Duodenal mucosa (tissue), 2 donors: ENCODE results near the gene QSOX2.

Experiments
- H3K27ac ChIP-seq: one replicate; pipeline ENCODE4 v1.7.0; 2013; ENCODE audit warnings: low read depth, low read length
- H3K27me3 ChIP-seq, 2 donors: one replicate each; pipeline ENCODE4 v1.7.0; 2013; ENCODE audit warnings: low read length in 2 of 2, control low read depth in 1 of 2; ENCODE audit not compliant: insufficient read depth in 2 of 2, control insufficient read depth in 1 of 2
- H3K36me3 ChIP-seq, 2 donors: one replicate each; pipeline ENCODE4 v1.7.0; 2013; ENCODE audit warnings: low read length in 2 of 2, control low read depth in 1 of 2; ENCODE audit not compliant: insufficient read depth in 2 of 2, control insufficient read depth in 1 of 2
- H3K4me1 ChIP-seq, 2 donors: one replicate each; pipeline ENCODE4 v1.7.0; 2013; ENCODE audit warnings: low read length in 2 of 2, control low read depth in 1 of 2; ENCODE audit not compliant: insufficient read depth in 2 of 2, control insufficient read depth in 1 of 2
- H3K4me3 ChIP-seq, 2 donors: one replicate each; pipeline ENCODE4 v1.7.0; 2013; ENCODE audit warnings: low read length in 2 of 2, low read depth in 1 of 2
- H3K9ac ChIP-seq, 2 donors: one replicate each; pipeline ENCODE4 v1.7.0; 2013; ENCODE audit warnings: low read length in 2 of 2, low read depth in 1 of 2
- H3K9me3 ChIP-seq, 2 donors: one replicate each; pipeline ENCODE4 v1.7.0; 2013; ENCODE audit warnings: low read length in 2 of 2, control low read depth in 1 of 2; ENCODE audit not compliant: control insufficient read depth in 1 of 2

Gene QSOX2

DNA sequence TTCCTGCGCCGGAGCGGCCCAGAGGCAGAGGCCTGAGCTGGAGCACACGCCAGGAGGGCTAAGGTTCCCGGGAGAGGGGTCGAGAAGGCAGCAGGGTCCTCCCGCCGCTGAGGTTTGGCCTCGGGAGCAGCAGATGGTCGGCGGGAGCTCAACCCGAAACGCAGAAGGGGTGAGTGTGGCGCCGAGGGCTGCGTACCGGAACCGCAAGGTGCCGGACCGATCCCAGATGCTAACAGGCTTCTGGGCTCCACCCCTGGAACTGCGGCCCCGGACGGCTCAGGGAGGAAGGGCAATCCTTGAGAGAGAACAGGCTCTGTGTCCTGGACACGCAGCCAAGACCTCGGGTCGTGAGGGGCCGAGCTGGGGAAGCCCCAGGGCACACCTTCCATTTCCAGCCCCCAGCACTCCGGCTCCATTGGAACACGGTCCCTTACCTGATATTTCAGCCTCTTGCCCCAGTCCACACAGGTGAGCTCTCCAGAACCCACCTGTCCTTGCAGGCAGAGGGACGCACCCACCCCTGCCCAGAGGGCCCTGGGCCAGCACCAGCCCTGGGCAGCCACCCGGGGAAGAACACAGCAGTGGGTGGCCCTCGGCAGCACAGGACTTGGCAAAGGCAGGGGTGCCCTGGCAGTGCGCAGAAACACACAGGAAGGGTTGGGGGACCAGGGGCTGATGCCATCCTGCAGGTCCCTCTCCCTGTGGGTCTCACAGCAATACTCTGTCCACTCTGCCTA, 42.0 kb downstream of the QSOX2 start:
- Histone ChIP-seq H3K27me3 (peaks cover 46 to 50% of the 10 kb centered on the region in 2 donors), H3K4me3 (no peak overlapping the region), H3K9me3 (no peaks in the 10 kb centered on the region), H3K36me3 (peaks cover 0 to 5% of the 10 kb centered on the region in 2 donors), H3K4me1 (no peaks in the 10 kb centered on the region), H3K9ac (no peak overlapping the region), H3K27ac (no peak overlapping the region)

DNA sequence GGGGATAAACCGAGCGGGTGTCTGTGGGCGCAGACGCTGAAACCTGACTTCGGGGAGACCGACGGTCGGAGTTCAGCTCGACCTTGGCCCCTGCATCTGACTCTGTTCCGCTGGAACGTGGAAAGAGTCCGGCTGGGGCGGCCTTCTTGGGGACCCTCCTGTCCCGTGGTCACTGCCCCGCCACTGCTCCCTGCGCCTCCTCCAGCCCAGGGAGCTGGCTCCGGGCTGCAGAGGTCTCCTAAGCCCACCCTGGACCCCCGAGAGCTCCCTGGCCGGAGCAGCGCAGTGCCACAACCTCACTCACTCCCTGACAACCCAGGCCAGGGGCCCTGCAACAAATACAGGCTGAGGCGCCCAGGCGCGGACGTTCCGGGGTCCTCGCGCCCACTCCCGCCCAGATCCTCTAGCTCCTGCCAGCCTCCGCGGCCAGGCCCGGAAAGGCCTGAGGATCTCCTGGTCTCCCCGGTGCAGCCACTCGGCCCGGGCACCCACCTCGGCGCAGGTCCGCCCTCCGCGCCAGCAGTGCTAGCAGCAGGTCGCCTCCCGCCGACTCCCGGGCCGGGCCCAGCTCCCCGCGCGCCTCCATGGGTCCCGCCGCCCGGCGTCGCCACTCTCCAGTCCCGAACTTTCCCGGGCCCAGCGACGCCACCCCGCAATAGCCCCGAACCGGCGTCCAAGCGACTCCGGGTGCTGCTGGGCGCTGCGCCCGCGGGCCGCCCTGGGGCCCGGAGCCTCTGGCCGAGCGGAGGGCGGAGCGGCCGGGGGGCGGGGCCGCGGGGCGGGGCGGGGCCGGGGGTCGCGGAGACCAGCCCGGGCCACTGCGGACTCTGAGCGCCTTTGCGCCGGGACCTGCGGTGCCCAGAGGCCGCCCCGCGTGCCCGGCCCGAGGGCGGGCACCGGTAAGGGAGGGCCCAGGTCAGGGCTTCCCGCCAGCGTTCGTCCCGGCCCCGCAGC, 42.9 kb downstream of the QSOX2 start:
- Histone ChIP-seq H3K9ac (no peak overlapping the region), H3K36me3 (peaks cover 0 to 4% of the 10 kb centered on the region in 2 donors), H3K27ac (no peak overlapping the region), H3K27me3 (peaks cover 53 to 57% of the 10 kb centered on the region in 2 donors), H3K4me1 (no peaks in the 10 kb centered on the region), H3K9me3 (no peaks in the 10 kb centered on the region), H3K4me3 (no peak overlapping the region)

DNA sequence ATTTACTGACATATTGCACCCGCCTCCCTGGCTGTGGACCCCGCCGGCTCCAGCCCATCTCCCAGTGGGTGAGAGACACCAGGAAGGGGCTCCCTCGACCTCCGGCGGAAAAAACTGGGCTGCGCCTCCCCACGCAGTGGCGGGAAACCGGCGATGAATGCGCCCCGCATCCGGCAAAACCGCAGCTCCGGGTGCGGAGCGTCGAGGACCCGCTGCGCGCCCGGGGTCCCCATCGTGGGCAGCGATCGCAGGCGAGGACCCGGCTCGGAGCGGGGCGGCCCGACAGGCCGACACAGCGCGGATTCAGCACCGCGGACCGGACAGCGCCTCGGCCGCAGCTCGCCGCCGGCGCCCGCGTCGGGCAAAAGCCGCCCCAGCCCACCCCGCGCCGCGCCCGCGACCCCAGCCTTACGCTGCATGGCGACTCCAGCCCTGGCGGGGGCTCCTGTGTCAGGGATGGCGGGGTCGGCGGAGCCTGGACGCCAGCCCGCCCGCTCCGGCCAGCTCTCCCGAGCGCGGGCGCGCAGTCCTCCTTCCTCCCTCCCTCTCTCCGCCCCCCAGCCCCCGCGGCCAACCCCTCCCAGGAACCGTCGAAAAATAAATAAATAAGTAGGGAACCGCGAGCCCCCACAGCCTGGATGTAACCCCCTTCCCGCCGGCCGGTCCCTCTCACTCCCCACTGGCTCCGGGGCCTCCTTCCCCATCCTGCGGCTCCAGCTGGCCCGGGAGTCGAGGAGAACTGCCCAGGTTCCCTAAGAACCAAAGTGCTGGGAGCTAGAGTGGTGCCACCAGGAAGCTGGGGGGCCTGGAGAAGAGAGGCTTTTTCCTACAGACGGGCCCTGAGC, 43.8 kb downstream of the QSOX2 start:
- H3K9ac ChIP-seq, result no peak overlapping the region
- H3K27me3 ChIP-seq, result peaks cover 57 to 64% of the 10 kb centered on the region in 2 donors
- no peak overlapping the region for H3K27ac ChIP-seq
- H3K4me3 ChIP-seq, result no peak overlapping the region
- H3K9me3 ChIP-seq, result no peaks in the 10 kb centered on the region
- H3K4me1 ChIP-seq, result no peaks in the 10 kb centered on the region
- peaks cover 0 to 4% of the 10 kb centered on the region in 2 donors for H3K36me3 ChIP-seq

DNA sequence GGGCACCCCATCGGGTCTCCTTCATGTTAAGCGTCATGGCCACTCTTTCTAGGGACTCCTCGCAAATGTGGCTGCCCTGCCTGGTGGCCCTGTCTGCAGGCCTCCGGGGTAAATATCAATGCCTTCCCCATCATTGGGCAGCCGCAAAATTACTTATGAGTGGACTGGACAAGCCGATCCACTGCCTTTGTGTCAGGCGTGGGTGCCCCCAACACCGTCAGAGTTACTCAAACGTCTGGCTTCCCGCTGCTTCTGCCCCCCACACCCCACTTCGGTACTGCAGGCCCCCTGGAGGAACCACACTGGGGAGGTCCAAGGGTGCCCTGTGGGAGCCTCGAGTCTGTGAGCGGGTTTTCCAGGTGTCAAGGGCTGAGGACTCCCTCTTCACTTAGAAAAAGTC, 44.4 kb downstream of the QSOX2 start:
- Histone ChIP-seq H3K9me3 (no peaks in the 10 kb centered on the region), H3K36me3 (peaks cover 0 to 4% of the 10 kb centered on the region in 2 donors), H3K4me1 (no peaks in the 10 kb centered on the region), H3K4me3 (no peak overlapping the region), H3K27me3 (peaks cover 64 to 71% of the 10 kb centered on the region in 2 donors), H3K27ac (no peak overlapping the region), H3K9ac (no peak overlapping the region)

DNA sequence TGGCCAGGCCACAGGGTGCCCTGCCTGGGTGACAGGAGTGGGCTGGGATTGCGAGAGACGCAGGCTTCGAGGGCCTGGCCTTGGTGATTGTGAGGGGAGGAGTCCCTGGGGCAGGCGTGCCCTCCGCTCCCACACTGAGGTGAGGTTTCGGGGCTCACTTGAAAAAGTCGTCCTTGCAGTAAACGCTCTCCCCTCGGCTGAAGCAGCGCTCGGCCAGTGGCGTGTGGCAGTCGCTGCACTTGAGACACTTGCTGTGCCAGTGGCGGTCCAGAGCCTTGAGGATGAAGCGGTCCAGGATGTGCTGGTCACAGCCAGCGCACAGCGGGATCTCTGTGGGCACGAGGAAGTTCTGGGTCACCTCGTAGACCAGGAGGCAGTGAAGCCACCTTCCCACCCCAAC, 45.2 kb downstream of the QSOX2 start:
- Histone ChIP-seq H3K27ac (no peak overlapping the region), H3K9ac (no peak overlapping the region), H3K4me3 (no peak overlapping the region), H3K9me3 (no peaks in the 10 kb centered on the region), H3K27me3 (peaks cover 70 to 76% of the 10 kb centered on the region in 2 donors), H3K4me1 (no peaks in the 10 kb centered on the region), H3K36me3 (no peaks in the 10 kb centered on the region)

DNA sequence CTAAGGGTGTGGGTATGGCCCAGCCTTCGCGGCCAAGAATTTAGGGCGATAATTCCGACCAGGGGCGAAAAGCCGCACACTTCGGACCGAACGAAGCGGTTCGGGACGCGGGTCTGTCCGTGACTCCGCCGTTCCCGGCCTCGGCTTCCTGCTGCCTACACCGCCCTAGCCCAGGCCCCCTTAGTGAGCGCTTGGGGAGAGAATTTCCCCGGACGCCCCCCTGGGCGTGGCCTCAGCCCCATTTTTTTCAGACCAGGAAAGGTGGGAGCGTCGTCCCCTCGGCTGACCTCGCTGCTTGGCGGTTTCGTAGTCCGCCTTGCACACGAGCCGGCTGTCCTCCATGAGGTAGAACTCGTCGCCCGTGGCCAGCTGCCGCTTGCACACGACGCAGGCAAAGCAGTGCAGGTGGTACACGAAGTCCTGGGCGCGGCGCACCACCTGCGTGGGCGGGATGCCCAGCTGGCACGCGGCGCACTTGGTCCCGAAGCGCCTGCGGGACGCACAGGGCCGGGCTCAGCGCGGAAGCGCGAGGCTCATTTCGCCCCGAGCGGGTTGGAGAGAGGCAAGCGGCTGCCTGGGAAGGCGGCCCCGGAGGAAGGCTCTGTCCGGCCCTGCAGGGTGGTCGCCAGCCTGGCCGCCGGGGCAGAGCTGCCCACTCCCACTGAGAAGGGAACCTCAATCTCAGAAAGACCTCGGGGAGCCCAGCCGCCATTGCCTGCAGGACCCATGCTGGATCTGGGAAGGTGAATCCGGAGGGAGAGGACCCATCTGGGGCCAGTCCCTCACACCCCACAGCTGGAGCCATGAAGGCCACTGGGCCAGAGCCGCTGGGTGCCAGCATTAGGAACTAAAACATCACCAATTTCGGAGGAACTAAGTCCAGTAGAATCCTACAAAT, 46.0 kb downstream of the QSOX2 start:
- H3K9ac ChIP-seq, result no peak overlapping the region
- H3K27ac ChIP-seq, result no peak overlapping the region
- H3K4me1 ChIP-seq, result no peaks in the 10 kb centered on the region
- no peak overlapping the region for H3K4me3 ChIP-seq
- H3K9me3 ChIP-seq, result no peaks in the 10 kb centered on the region
- no peaks in the 10 kb centered on the region for H3K36me3 ChIP-seq
- H3K27me3 ChIP-seq, result peaks cover 76 to 77% of the 10 kb centered on the region in 2 donors

DNA sequence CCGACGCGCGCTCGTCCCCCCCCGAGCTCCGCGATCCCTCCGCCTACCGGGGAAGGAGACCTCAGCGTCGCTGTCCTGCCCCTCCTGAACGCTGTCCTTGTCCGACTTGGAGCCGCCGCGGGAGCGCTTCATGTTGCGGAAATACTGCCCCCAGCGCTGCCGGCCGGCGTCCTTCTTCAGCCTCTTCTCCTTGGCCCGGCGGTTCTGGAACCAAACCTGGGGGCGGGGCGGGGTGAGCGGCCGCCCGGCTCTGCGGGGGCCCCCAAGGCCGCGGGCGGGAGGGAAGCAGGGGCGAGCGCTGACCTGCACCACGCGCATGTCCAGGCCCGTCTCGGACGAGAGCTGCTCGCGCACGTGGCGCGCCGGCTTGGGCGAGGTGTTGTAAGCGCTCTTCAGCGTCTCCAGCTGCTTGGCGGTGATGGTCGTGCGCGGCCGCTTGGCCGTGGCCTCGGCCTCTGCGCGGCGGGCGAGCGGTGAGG, 47.0 kb downstream of the QSOX2 start:
- H3K4me1 ChIP-seq, result no peaks in the 10 kb centered on the region
- H3K36me3 ChIP-seq, result no peaks in the 10 kb centered on the region
- peaks cover 66 to 70% of the 10 kb centered on the region in 2 donors for H3K27me3 ChIP-seq
- H3K27ac ChIP-seq, result no peak overlapping the region
- no peak overlapping the region for H3K4me3 ChIP-seq
- no peaks in the 10 kb centered on the region for H3K9me3 ChIP-seq
- H3K9ac ChIP-seq, result no peak overlapping the region

DNA sequence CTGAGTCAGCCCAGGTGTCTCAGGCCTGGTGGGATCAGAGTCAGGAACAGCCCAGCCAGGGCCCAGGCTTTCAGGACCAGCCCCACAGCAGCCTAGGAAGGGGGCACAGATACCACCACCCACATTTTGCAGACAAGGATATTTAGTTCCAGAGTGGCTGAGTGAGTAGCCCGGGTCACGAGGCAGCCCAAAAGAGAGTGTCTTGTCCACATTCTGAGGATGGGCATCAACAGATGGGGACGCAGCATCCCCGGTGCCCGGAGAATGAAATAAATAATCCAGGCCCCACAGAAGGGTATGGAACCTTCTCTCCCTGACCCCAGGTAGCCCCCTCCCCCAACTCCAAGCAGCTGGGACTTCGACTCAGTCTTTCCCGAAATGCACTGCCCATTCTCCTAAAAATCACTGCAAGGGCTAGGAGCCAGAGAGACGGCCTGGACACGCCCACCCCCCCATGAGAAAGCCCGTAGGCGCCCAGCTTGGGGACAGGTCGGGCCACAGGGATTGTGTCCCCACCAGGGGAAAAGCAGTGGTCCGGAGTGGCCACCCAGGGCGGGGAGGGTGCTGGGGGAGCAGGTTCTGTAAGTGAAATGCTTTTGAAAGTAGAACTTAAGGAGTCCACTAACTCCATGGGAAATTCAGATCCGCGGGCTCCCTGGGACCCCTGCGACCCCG, 47.5 kb downstream of the QSOX2 start:
- Histone ChIP-seq H3K9ac (no peak overlapping the region), H3K27me3 (peaks cover 61 to 68% of the 10 kb centered on the region in 2 donors), H3K9me3 (no peaks in the 10 kb centered on the region), H3K4me3 (no peak overlapping the region), H3K27ac (no peak overlapping the region), H3K4me1 (no peaks in the 10 kb centered on the region), H3K36me3 (no peaks in the 10 kb centered on the region)
